Measurements from ENCODE around the gene ERF.

Gene ERF

DNA sequence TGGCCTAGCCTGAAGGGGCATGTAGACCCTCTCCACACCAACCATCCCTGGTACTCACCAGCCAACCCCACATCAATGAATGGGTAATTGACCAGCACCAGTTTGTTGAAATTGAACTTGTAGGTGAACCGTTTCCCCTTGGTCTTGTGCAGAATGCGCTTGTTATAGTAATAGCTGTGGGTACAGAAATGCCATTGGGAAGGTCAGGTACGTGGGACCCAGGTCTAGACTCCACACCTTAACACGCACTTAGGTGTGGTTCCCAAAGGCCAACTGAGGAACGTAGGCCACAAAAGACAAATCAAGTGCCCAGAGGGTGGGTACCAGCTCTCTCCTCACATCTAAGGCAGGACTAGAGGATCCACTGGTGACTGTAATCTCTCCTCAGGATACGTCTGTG, 5.2 kb downstream of the ERF start:
- H3K9me2 ChIP-seq (replicated peaks; ENCODE audit: control insufficient read depth, low read length), result no peaks in the 10 kb centered on the region
- peaks cover 51% of the 10 kb centered on the region for H3K79me2 ChIP-seq (ENCODE audit: control insufficient read depth, low read length)
- H3K27ac ChIP-seq (ENCODE audit: low read depth, low read length), result no peak overlapping the region
- no peak for TF ChIP-seq EZH2phosphoT487 (IDR thresholded peaks at IDR 0.05; ENCODE audit: borderline replicate concordance, low read length)
- TF ChIP-seq, protein P1, sequence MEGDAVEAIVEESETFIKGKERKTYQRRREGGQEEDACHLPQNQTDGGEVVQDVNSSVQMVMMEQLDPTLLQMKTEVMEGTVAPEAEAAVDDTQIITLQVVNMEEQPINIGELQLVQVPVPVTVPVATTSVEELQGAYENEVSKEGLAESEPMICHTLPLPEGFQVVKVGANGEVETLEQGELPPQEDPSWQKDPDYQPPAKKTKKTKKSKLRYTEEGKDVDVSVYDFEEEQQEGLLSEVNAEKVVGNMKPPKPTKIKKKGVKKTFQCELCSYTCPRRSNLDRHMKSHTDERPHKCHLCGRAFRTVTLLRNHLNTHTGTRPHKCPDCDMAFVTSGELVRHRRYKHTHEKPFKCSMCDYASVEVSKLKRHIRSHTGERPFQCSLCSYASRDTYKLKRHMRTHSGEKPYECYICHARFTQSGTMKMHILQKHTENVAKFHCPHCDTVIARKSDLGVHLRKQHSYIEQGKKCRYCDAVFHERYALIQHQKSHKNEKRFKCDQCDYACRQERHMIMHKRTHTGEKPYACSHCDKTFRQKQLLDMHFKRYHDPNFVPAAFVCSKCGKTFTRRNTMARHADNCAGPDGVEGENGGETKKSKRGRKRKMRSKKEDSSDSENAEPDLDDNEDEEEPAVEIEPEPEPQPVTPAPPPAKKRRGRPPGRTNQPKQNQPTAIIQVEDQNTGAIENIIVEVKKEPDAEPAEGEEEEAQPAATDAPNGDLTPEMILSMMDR (IDR thresholded peaks at IDR 0.05; ENCODE audit: low read depth, low read length, poor library complexity, severe bottlenecking), result no peak
- H3K4me2 ChIP-seq (ENCODE audit: low read length), result no peak overlapping the region
- H3K27me3 ChIP-seq (ENCODE audit: control insufficient read depth, low read length), result no peaks in the 10 kb centered on the region
- H3K4me1 ChIP-seq (ENCODE audit: control insufficient read depth, low read length), result peaks cover 31% of the 10 kb centered on the region
- H3K36me3 ChIP-seq (ENCODE audit: control insufficient read depth, low read length), result peaks cover 60% of the 10 kb centered on the region
- no peaks in the 10 kb centered on the region; the same call in 1 of the 2 replicates for H4K20me1 ChIP-seq (ENCODE audit: control insufficient read depth, insufficient read depth, low read depth, low read length)
- no peak overlapping the region for H3K4me3 ChIP-seq (ENCODE audit: low read length)
- no peaks in the 10 kb centered on the region for H3K9me3 ChIP-seq (ENCODE audit: control insufficient read depth, insufficient read depth, low read length)
- H3F3A ChIP-seq (ENCODE audit: control insufficient read depth, insufficient read depth), result peaks cover 16% of the 10 kb centered on the region

DNA sequence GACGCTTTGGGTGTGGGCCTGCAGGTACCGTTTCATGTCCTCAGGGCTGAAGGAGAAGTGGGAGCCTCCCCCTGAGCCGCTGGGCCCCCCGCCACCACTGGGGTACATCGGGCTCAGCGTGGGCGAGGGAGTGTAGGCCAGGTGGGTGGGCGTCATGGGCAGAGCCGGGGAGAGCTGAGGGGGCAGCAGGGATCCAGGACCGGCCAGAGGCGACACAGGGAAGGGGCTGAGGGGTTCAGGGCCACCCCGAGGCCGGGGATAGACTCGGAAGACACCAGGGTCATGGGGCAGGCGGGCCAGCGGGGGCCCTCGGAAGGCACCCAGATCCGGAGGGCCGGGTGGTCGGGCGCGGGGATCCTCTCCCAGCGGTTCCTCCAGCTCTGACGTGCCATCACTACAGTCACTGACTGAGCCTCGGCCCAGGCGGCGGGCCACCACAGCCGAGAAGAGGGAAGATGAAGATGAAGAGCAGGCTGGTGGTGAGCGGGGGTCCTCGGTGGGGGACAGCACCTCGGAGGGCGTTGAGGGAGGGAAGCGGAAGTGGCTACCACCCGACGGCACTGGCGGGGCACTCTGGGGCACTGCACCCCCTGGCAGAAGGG, 5.7 kb downstream of the ERF start:
- Histone ChIP-seq H3K27ac (ENCODE audit: low read depth, low read length) (no peak overlapping the region), H3K36me3 (ENCODE audit: control insufficient read depth, low read length) (peaks cover 55% of the 10 kb centered on the region), H3K79me2 (ENCODE audit: control insufficient read depth, low read length) (peaks cover 47% of the 10 kb centered on the region), H3K4me1 (ENCODE audit: control insufficient read depth, low read length) (peaks cover 32% of the 10 kb centered on the region), H4K20me1 (ENCODE audit: control insufficient read depth, insufficient read depth, low read depth, low read length) (no peaks in the 10 kb centered on the region; the same call in 1 of the 2 replicates), H3F3A (ENCODE audit: control insufficient read depth, insufficient read depth) (peaks cover 17% of the 10 kb centered on the region), H3K9me2 (replicated peaks; ENCODE audit: control insufficient read depth, low read length) (no peaks in the 10 kb centered on the region), H3K9me3 (ENCODE audit: control insufficient read depth, insufficient read depth, low read length) (no peaks in the 10 kb centered on the region), H3K4me3 (ENCODE audit: low read length) (no peak overlapping the region), H3K27me3 (ENCODE audit: control insufficient read depth, low read length) (no peaks in the 10 kb centered on the region), H3K4me2 (ENCODE audit: low read length) (no peak overlapping the region)
- no peak for TF ChIP-seq EZH2phosphoT487 (IDR thresholded peaks at IDR 0.05; ENCODE audit: borderline replicate concordance, low read length)
- TF ChIP-seq, protein P1 (IDR thresholded peaks at IDR 0.05; ENCODE audit: low read depth, low read length, poor library complexity, severe bottlenecking), result no peak

- H3F3A ChIP-seq (ENCODE audit: control insufficient read depth, insufficient read depth), result peaks cover 20% of the 10 kb centered on the region
- peaks cover 48% of the 10 kb centered on the region for H3K79me2 ChIP-seq (ENCODE audit: control insufficient read depth, low read length)
- H3K9me3 ChIP-seq (ENCODE audit: control insufficient read depth, insufficient read depth, low read length), result no peaks in the 10 kb centered on the region
- no peaks in the 10 kb centered on the region for H3K27me3 ChIP-seq (ENCODE audit: control insufficient read depth, low read length)
- H3K27ac ChIP-seq (ENCODE audit: low read depth, low read length), result no peak overlapping the region
- no peaks in the 10 kb centered on the region for H3K9me2 ChIP-seq (replicated peaks; ENCODE audit: control insufficient read depth, low read length)
- TF ChIP-seq, protein P1 (IDR thresholded peaks at IDR 0.05; ENCODE audit: low read depth, low read length, poor library complexity, severe bottlenecking), result no peak
- TF ChIP-seq EZH2phosphoT487 (IDR thresholded peaks at IDR 0.05; ENCODE audit: borderline replicate concordance, low read length), result no peak
- peaks cover 51% of the 10 kb centered on the region for H3K36me3 ChIP-seq (ENCODE audit: control insufficient read depth, low read length)
- H3K4me2 ChIP-seq (ENCODE audit: low read length), result no peak overlapping the region
- H4K20me1 ChIP-seq (ENCODE audit: control insufficient read depth, insufficient read depth, low read depth, low read length), result no peaks in the 10 kb centered on the region; the same call in 1 of the 2 replicates
- no peak overlapping the region for H3K4me3 ChIP-seq (ENCODE audit: low read length)
- H3K4me1 ChIP-seq (ENCODE audit: control insufficient read depth, low read length), result peaks cover 32% of the 10 kb centered on the region
Measured at GRCh38 chr19:42248270-42249148, 6.4 kb downstream of the ERF start.

Data from DOHH2 (cell line).